GM18520 (cell line): ENCODE data around the gene CMSS1.

Experiments used
- ATAC-seq: cut with Tn5 transposase; IDR thresholded peaks from one replicate; pipeline ENCODE4 v1.9.1; 2021; ENCODE audit not compliant: unreplicated experiment

Gene CMSS1

DNA sequence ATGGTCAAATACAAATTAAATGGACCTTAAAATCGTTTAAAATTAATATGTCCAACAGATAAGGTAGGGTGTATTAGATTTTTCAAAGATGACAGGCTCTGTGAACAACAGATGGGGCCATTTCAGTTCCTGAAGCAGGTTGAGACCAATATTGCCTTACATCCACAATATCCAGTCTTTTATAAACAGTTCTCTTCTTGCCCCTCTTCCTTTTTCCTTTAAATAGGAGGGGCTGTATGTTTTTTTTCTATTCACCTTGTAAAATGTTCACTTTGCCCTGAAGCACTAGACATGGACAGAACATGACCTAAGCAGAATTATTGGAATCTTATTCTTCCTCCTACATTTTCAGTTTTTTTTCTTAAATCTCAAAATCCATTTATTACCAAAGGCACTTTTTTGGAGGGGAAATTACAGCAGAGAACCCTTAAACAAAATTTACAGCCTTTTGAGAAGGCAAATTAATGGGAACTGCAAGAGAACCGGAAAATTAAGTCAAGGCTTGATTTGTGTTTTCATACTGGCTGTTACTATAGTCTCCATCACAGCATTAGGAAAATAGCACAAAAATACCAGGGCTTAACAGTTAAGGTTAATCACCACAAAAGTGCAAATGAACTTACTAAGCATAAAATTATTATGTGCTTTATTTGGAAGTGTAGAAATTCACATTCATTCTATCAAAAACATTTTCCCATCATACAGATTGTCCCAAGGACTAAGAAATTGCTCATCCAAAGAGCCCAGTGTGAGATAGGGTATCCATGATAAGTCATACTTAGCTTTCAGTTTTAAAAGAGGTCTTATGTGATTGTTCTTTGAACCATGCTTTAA is 55.8 kb downstream of the CMSS1 start:
- no peak for ATAC-seq

- no peak for ATAC-seq
Measured at GRCh38 chr3:99874237-99875002, 56.8 kb downstream of the CMSS1 start.

DNA sequence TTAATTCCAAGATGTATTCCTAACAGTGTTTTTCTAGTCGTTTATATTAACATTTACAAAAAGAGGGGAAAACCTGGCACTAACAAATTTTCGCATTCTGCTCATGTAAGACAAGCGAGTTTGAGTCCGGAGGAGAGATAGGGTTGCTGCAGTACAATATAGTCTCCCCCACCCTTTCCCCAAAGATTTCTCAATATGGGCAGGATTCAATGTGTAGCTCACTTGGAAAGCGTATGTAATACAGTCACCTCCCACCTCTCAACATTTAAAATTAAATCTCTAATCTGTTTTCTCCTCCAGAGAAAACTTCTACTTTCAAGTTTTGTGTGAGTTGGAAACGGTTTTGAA is 57.9 kb downstream of the CMSS1 start:
- ATAC-seq, result no peak

GRCh38 chr3:99875929-99876841 is 58.5 kb downstream of the CMSS1 start:
- ATAC-seq, result peak; percentile 58

GRCh38 chr3:99877031-99877579 is 59.4 kb downstream of the CMSS1 start:
- no peak for ATAC-seq

DNA sequence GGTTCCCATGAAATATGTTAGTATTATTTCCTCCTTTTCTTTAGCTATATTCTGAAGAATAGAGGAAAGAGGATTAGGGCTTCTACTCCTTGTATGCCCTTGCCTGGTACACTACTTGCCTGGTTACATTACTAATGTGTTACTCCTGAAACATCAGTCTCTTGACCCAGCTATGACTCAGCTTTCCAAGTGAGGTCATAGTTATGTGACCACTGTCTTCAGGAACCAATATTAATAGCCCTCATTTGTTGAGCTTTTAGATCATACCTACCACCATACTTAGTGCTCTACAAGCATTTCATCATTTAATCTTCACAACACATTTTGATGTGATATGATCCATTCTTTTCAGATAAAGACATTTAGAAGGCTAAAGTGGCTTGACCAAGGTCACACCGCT is 60.3 kb downstream of the CMSS1 start:
- peak; percentile 61 for ATAC-seq

DNA sequence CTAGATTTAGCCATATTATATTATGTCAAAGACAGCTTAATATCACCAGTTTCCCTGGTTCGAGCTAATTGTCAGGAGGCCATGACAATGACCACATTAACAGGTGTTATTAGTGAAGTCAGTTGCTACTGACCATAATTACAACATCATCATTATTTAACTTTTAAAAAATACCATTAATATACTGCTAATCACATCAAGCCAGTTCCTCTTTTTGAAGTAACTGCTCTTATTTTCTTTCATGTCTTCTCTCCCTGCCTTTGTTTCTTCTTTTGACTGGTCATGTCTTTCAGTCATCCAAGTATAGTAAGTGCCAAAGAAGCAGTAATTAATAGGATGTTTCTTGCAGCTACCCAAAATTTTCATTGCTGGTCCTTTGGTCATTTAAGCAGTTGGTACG is 61.6 kb downstream of the CMSS1 start:
- ATAC-seq, result no peak

- ATAC-seq, result no peak
Measured at GRCh38 chr3:99881121-99881524, 63.5 kb downstream of the CMSS1 start.

DNA sequence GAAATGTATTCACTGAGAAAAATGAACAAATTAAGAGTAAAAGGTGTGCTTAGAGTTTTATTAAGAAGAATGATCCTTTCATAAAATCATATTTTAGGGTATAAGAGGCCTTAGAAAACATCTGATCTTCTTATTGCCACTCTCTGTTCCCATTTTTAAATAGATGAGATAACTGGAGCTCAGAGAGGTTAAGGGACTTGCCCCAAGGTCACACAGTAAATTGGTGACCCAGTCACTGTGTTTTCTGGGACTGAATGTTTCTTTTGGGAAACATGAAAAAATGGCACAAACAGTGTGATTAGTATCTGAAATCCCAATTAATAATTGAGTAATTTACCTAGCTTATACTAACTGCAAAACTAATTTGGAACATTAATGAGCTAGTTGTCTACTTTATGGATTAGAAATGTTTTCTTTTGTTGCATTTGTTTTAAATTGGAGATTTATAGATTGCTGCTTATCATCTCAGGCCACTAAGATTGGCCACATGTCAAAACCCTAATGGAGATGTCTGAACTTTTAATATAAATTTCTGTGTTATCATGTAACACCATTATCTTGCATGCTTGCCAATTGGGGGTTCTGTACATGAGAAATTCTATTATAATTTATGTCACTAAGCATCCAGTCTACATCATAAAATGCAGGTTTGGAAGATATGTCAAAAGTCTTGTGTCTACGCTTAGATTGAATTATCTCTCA is 64.9 kb downstream of the CMSS1 start:
- ATAC-seq, result no peak

DNA sequence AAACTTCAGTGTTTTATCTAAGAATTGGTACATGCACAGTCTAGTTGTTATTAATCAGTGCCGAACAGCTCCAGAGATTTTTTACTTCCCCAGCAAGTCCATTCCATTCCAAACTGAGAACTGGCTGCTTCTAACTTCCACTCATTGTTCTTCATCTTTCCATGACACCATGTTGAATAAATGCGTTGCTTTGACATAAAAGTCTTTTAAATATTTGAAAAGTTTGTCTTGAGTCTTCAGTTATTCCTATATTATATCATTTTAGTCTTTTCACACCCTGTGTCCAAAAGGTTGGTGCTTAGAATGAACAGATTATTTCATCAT is 65.4 kb downstream of the CMSS1 start:
- no peak for ATAC-seq

DNA sequence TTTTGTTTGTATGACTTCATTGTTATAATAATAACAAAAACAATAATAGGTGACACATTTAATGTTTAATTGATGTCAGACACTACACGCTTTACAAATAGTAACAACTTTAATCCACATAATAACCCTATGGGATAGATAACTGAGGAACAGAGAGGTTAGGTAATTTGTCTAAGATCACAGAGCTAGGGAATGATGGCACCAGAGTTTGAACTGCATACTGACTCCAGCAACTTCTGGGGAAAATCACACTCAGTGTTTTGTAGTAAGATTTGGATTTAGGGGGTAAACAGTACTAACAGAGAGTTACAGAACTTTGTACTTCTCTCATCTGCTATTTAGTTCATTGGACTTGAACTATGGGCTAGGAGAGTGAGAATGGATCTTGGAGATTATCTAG is 66.0 kb downstream of the CMSS1 start:
- ATAC-seq, result no peak

DNA sequence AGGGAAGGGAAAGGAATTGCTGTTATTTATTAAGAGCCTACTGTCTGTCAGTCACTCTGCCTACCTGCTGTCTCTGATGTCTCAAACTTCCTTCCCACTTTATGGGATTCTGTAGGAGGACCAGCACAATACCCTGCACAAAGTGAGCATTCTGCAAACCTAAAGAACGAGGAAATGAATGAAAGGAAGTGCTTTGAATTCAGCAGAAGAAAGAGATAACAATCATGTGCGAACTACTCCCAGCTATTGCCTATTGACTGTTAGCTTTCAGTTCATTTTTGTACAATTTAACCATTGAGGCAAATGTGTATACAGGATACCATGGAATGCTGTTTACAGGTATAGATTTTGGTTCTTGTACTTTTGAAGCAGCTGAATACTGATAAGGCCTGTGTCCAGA is 66.8 kb downstream of the CMSS1 start:
- no peak for ATAC-seq

DNA sequence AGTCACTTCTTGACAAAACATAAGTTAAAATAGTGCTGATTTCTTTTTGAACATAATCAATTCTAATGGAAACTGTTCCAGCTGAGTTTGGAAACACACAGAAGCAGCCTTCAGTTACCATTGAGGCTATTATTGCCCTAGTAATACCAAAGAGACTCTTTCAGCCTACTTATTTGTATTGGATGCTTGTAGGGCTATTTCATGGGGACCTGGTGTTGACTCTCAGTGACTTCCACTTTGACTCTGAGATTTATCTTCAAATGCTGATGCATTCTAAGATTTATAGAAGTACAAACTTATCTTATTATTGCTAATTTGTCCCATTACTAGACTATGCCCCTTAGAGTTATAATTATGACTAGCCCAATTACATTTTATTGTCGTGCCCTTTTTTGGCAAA is 67.4 kb downstream of the CMSS1 start:
- ATAC-seq, result no peak

- ATAC-seq, result no peak
Measured at GRCh38 chr3:99885851-99886250, 68.2 kb downstream of the CMSS1 start.

- ATAC-seq, result no peak
Measured at GRCh38 chr3:99891610-99892285, 74.1 kb downstream of the CMSS1 start.

GRCh38 chr3:99892332-99892731 is 74.7 kb downstream of the CMSS1 start:
- no peak for ATAC-seq

DNA sequence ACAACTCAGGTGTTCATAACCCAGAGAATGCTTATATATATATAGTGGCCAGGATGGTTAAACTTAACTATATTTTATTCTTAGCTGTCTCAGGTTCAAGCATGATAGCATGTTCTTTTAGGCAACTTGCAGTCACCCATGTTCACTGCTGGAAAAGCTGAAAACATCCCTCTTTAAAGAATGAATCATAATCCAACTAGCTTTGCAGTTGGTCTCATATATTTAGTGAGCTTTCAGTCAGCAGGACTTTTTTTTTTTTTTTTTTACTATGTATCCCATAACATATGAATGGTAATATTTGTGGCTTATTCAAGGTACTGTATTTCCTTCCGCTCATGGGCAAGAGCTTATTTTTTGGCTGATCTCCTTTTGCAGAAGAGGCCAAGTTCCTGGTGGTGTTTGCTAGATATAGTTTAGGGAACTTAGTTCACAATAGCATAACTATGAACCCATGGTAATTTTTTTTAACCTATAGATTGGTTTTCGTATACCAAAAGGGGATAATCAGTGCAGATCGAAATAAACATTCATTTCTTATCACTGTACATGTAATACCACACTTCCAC is 77.6 kb downstream of the CMSS1 start:
- no peak for ATAC-seq

GRCh38 chr3:99895703-99896441 is 78.2 kb downstream of the CMSS1 start:
- ATAC-seq, result no peak

DNA sequence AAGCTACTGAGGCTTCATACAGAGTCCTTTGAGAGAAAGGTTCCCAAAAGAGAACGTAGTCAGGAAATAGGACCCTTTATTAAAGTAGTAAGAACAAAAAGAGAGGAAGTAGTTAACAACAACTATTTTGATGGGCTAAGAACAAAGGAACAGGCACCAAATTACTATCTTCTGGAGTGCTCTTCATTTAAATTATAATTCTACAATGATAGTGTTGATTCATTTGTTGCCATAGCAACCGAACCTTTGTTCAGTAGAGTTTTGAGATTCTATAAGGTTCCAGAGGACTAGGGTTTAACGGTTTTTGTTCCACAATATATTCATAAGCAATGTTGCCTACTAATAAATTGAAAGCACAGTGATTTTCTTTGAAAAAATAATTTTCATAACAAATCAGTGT is 78.8 kb downstream of the CMSS1 start:
- ATAC-seq, result no peak
